ENCODE results near the gene RNASE11. TPM values are rescaled to one million over a fixed set of nuclear protein-coding genes. Genes with fewer than 3 reads are reported as not detected.

The RNASE11 gene
- total and polyA plus RNA-seq, 9 of the 15 experiments (the other 6 are each of a cell fraction or from before 2014, with no cell fraction given), result 0.16 to 0.29 (median 0.22) TPM; not detected in 6

GRCh38 chr14:20631880-20632389 lies 44.1 kb upstream of the RNASE11 start (continued):
- TF ChIP-seq ETV5 (CRISPR knock-in tag; IDR thresholded peaks at IDR 0.05; ENCODE audit: low read depth) (no peak), RUNX1 (IDR thresholded peaks at IDR 0.05; ENCODE audit: low read depth) (no peak), POLR2B (IDR thresholded peaks at IDR 0.05; ENCODE audit: low read depth, partially characterized antibody) (no peak), PHTF2 (CRISPR knock-in tag; IDR thresholded peaks at IDR 0.05) (no peak), TARDBP (IDR thresholded peaks at IDR 0.05) (no peak), EWSR1 (IDR thresholded peaks at IDR 0.05; ENCODE audit: borderline replicate concordance, low read depth, partially characterized antibody) (no peak), XRCC3 (IDR thresholded peaks at IDR 0.05) (no peak), CAMTA2 (CRISPR knock-in tag; conservative IDR thresholded peaks at IDR 0.05) (no peak), SAP30 (IDR thresholded peaks at IDR 0.05; ENCODE audit: borderline replicate concordance, insufficient read depth, low read depth, low read length, poor library complexity, severe bottlenecking) (peak; percentile 37), MIER1 (IDR thresholded peaks at IDR 0.05; ENCODE audit: low read depth) (peak; percentile 61; the same call in 1 of the 2 replicates), NR2C2 (CRISPR knock-in tag; IDR thresholded peaks at IDR 0.05) (no peak), NR2C2 (tag; IDR thresholded peaks at IDR 0.05) (no peak), PRDM10 (IDR thresholded peaks at IDR 0.05; ENCODE audit: partially characterized antibody) (no peak), RAD21 (CRISPR knock-in tag; conservative IDR thresholded peaks at IDR 0.05 in 1 of 2, IDR thresholded peaks at IDR 0.05 in 1 of 2) (no peak), TAF9B (IDR thresholded peaks at IDR 0.05; ENCODE audit: partially characterized antibody) (no peak)
- TF ChIP-seq, protein P1, sequence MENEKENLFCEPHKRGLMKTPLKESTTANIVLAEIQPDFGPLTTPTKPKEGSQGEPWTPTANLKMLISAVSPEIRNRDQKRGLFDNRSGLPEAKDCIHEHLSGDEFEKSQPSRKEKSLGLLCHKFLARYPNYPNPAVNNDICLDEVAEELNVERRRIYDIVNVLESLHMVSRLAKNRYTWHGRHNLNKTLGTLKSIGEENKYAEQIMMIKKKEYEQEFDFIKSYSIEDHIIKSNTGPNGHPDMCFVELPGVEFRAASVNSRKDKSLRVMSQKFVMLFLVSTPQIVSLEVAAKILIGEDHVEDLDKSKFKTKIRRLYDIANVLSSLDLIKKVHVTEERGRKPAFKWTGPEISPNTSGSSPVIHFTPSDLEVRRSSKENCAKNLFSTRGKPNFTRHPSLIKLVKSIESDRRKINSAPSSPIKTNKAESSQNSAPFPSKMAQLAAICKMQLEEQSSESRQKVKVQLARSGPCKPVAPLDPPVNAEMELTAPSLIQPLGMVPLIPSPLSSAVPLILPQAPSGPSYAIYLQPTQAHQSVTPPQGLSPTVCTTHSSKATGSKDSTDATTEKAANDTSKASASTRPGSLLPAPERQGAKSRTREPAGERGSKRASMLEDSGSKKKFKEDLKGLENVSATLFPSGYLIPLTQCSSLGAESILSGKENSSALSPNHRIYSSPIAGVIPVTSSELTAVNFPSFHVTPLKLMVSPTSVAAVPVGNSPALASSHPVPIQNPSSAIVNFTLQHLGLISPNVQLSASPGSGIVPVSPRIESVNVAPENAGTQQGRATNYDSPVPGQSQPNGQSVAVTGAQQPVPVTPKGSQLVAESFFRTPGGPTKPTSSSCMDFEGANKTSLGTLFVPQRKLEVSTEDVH (IDR thresholded peaks at IDR 0.05; ENCODE audit: low read depth, partially characterized antibody), result no peak

Measured in K562 (cell line).